GM19463 (cell line): Measurements from ENCODE around the gene MOB2.
"Not testable (repeated sequence)": the region's sequence is repeated elsewhere in the genome, so short reads cannot be mapped to it uniquely, and the experiment has no call there.

Experiments used
- ATAC-seq: cut with Tn5 transposase; IDR thresholded peaks from one replicate; pipeline ENCODE4 v1.9.1; 2021; ENCODE audit warnings: mild to moderate bottlenecking, moderate library complexity; ENCODE audit not compliant: unreplicated experiment

The MOB2 gene

GRCh38 chr11:1425006-1425405, 61.6 kb downstream of the MOB2 start:
- ATAC-seq, result no peak

GRCh38 chr11:1423406-1423805, 63.2 kb downstream of the MOB2 start:
- not testable (repeated sequence) for ATAC-seq

- ATAC-seq, result no peak
Measured at GRCh38 chr11:1422981-1423380, 63.6 kb downstream of the MOB2 start.

- ATAC-seq, result no peak
Measured at GRCh38 chr11:1422481-1422880, 64.1 kb downstream of the MOB2 start.

- ATAC-seq, result no peak
Measured at GRCh38 chr11:1421291-1421690, 65.3 kb downstream of the MOB2 start.

GRCh38 chr11:1419811-1420210, 66.8 kb downstream of the MOB2 start:
- no peak for ATAC-seq
